OCI-LY3 (cell line): ENCODE measurements around the gene TECTA.

ENCODE experiments used
- H2AFZ ChIP-seq: fragments of 200-600, 300-600 bp; shearing (Covaris generic); 2 replicates; pipeline ENCODE4 v1.6.0; 2014; ENCODE audit warnings: antibody characterized with exemption, low read depth, low read length
- H3K27ac ChIP-seq: fragments of 200-600, 300-600 bp; sonication (generic); 2 replicates; pipeline ENCODE4 v1.5.1; 2014; ENCODE audit warnings: mild to moderate bottlenecking, low read length, moderate library complexity, mixed read lengths
- H3K27me3 ChIP-seq: fragments of 200-600, 300-600 bp; sonication (generic); 2 replicates; pipeline ENCODE4 v1.6.1; 2014; ENCODE audit warnings: low read depth, low read length, mixed read lengths
- H3K36me3 ChIP-seq: fragments of 200-600, 300-600 bp; sonication (generic); replicated peaks from 2 replicates; pipeline ENCODE3; 2014; ENCODE audit warnings: low read depth, low read length, mixed read lengths
- H3K4me1 ChIP-seq: fragments of 300-600, 200-600 bp; sonication (generic); 2 replicates; pipeline ENCODE4 v1.6.1; 2014; ENCODE audit warnings: low read length, mixed read lengths
- H3K4me2 ChIP-seq: fragments of 200-600, 300-600 bp; sonication (generic); 2 replicates; pipeline ENCODE4 v1.6.1; 2014; ENCODE audit warnings: low read length, mixed read lengths
- H3K4me3 ChIP-seq: fragments of 300-600, 200-600 bp; sonication (generic); 2 replicates; pipeline ENCODE4 v1.5.1; 2014; ENCODE audit warnings: antibody characterized with exemption, mild to moderate bottlenecking, low read length, moderate library complexity
- H3K79me2 ChIP-seq: fragments of 300-600, 200-600 bp; shearing (Covaris generic); 2 replicates; pipeline ENCODE4 v1.6.1; 2014; ENCODE audit warnings: mild to moderate bottlenecking, low read length, mixed read lengths
- H3K9ac ChIP-seq: fragments of 300-600, 200-600 bp; shearing (Covaris generic); 2 replicates; pipeline ENCODE4 v1.6.0; 2014; ENCODE audit warnings: mild to moderate bottlenecking, low read length, moderate library complexity
- H3K9me3 ChIP-seq: fragments of 200-600, 300-600 bp; shearing (Covaris generic); 2 replicates; pipeline ENCODE4 v1.6.1; 2014; ENCODE audit warnings: low read length, mixed read lengths; ENCODE audit not compliant: insufficient read depth
- H4K20me1 ChIP-seq: fragments of 200-600, 300-600 bp; sonication (generic); 2 replicates; pipeline ENCODE4 v1.6.1; 2016; ENCODE audit warnings: low read length, mixed read lengths; ENCODE audit not compliant: insufficient read depth
- CTCF ChIP-seq: fragments of 200-600, 300-600 bp; sonication (generic); IDR thresholded peaks from 2 replicates; pipeline ENCODE4 v1.5.1; 2014; ENCODE audit warnings: antibody characterized with exemption, low read length, low read depth
- EZH2phosphoT487 ChIP-seq: fragments of 200-600 bp; shearing (Covaris generic); IDR thresholded peaks from 2 replicates; pipeline ENCODE4 v1.6.1; 2018; ENCODE audit warnings: antibody characterized with exemption, mixed run types, low read depth

TECTA gene

GRCh38 chr11:121123496-121124069, 22.5 kb downstream of the TECTA start:
- peaks cover 8% of the 10 kb centered on the region; the same call in 1 of the 2 replicates for H3K4me1 ChIP-seq
- no peak overlapping the region for H3K4me3 ChIP-seq
- no peaks in the 10 kb centered on the region for H3K36me3 ChIP-seq

GRCh38 chr11:121127809-121128208, 26.8 kb downstream of the TECTA start:
- TF ChIP-seq CTCF (no peak), EZH2phosphoT487 (no peak)
- Histone ChIP-seq H3K4me3 (no peak overlapping the region), H3K4me2 (no peak overlapping the region), H3K9ac (no peak overlapping the region), H3K27ac (no peak overlapping the region), H2AFZ (no peak overlapping the region), H3K9me3 (no peaks in the 10 kb centered on the region), H3K36me3 (no peaks in the 10 kb centered on the region), H3K79me2 (no peaks in the 10 kb centered on the region), H3K27me3 (no peaks in the 10 kb centered on the region), H4K20me1 (no peaks in the 10 kb centered on the region), H3K4me1 (no peaks in the 10 kb centered on the region)

More at GRCh38 chr11:121123496-121124069, 22.5 kb downstream of the TECTA start:
- no peaks in the 10 kb centered on the region for H4K20me1 ChIP-seq
- no peak for TF ChIP-seq EZH2phosphoT487
- TF ChIP-seq CTCF, result no peak
- no peak overlapping the region for H3K27ac ChIP-seq
- H3K4me2 ChIP-seq, result no peak overlapping the region
- H3K9me3 ChIP-seq, result no peaks in the 10 kb centered on the region
- H3K79me2 ChIP-seq, result no peaks in the 10 kb centered on the region
- H2AFZ ChIP-seq, result no peak overlapping the region
- no peak overlapping the region for H3K9ac ChIP-seq
- no peaks in the 10 kb centered on the region for H3K27me3 ChIP-seq

GRCh38 chr11:121129362-121130340, 28.6 kb downstream of the TECTA start:
- H3K4me1 ChIP-seq, result no peaks in the 10 kb centered on the region
- H3K27ac ChIP-seq, result no peak overlapping the region
- no peaks in the 10 kb centered on the region for H3K27me3 ChIP-seq
- H3K79me2 ChIP-seq, result no peaks in the 10 kb centered on the region
- H2AFZ ChIP-seq, result no peak overlapping the region
- H4K20me1 ChIP-seq, result no peaks in the 10 kb centered on the region
- no peak overlapping the region for H3K4me3 ChIP-seq
- H3K9ac ChIP-seq, result no peak overlapping the region
- no peaks in the 10 kb centered on the region for H3K36me3 ChIP-seq
- no peak overlapping the region for H3K4me2 ChIP-seq
- no peaks in the 10 kb centered on the region for H3K9me3 ChIP-seq
- no peak for TF ChIP-seq EZH2phosphoT487
- no peak for TF ChIP-seq CTCF

- no peaks in the 10 kb centered on the region for H3K79me2 ChIP-seq
- no peak overlapping the region for H3K4me2 ChIP-seq
- no peaks in the 10 kb centered on the region for H4K20me1 ChIP-seq
- H3K9ac ChIP-seq, result no peak overlapping the region
- no peaks in the 10 kb centered on the region; the same call in 1 of the 2 replicates for H3K9me3 ChIP-seq
- no peak overlapping the region for H2AFZ ChIP-seq
- no peaks in the 10 kb centered on the region for H3K27me3 ChIP-seq
- no peaks in the 10 kb centered on the region for H3K4me1 ChIP-seq
- H3K36me3 ChIP-seq, result no peaks in the 10 kb centered on the region
- no peak overlapping the region for H3K27ac ChIP-seq
- H3K4me3 ChIP-seq, result no peak overlapping the region
- TF ChIP-seq CTCF (no peak), EZH2phosphoT487 (no peak)
These were observed 30.6 kb downstream of the TECTA start for GRCh38 chr11:121131656-121132055.
